IMR-90 (cell line): ENCODE results near the gene GRIFIN. TPM values are rescaled to one million over a fixed set of nuclear protein-coding genes. Genes with fewer than 3 reads are reported as not detected.

Source experiments
- ATAC-seq: fragments of 200-7000 bp; cut with Tn5 transposase; 2 replicates; pipeline ENCODE4 v1.9.1; 2020; ENCODE audit warnings: low read depth, mild to moderate bottlenecking, moderate library complexity
- BruUV-seq: library from RNA; stranded (reverse); fragments of 400-500 nt; replicated peaks from 2 replicates; lab custom pipeline; 2021; lab: Mats Ljungman, UMichigan
- CTCF ChIA-PET: fragments of 300-600 bp; formaldehyde crosslinking; extraction: SDS; loops from one replicate; lab custom pipeline; 2021; ENCODE audit warnings: antibody characterized with exemption; lab: Yijun Ruan, JAX
- POLR2A ChIA-PET: fragments of 300-600 bp; sonication (Branson Sonifier 250); formaldehyde crosslinking; loops from one replicate; lab custom pipeline; 2022; ENCODE audit warnings: antibody characterized with exemption; ENCODE audit not compliant: unreplicated experiment; lab: Charles Lee
- DNase-seq: peaks from one replicate; pipeline ENCODE4 v3.0.0; 2013
- H2AFZ ChIP-seq: replicated peaks from 2 replicates; pipeline ENCODE3; 2013; ENCODE audit warnings: low read length, mild to moderate bottlenecking; ENCODE audit not compliant: poor library complexity
- H2AK5ac ChIP-seq: 2 replicates; pipeline ENCODE4 v1.6.1; 2013; ENCODE audit warnings: low read depth, low read length, inconsistent platforms
- H2AK9ac ChIP-seq: replicated peaks from 2 replicates; pipeline ENCODE3; 2013; ENCODE audit warnings: mild to moderate bottlenecking, low read depth, low read length, moderate library complexity; ENCODE audit not compliant: poor library complexity
- H2BK120ac ChIP-seq: 2 replicates; pipeline ENCODE4 v1.6.1; 2013; ENCODE audit warnings: low read depth, low read length, inconsistent platforms
- H2BK15ac ChIP-seq: 3 replicates; pipeline ENCODE4 v1.6.1; 2013; ENCODE audit warnings: low read depth, low read length, inconsistent platforms
- H2BK20ac ChIP-seq: 2 replicates; pipeline ENCODE4 v1.6.1; 2013; ENCODE audit warnings: low read depth, mild to moderate bottlenecking, inconsistent platforms, low read length, moderate library complexity
- H2BK5ac ChIP-seq: 2 replicates; pipeline ENCODE4 v1.6.1; 2013; ENCODE audit warnings: mild to moderate bottlenecking, low read depth, low read length, inconsistent platforms; ENCODE audit not compliant: poor library complexity, severe bottlenecking
- H3K14ac ChIP-seq: replicated peaks from 2 replicates; pipeline ENCODE4 v1.6.1; 2013; ENCODE audit warnings: low read depth, low read length, inconsistent platforms
- H3K18ac ChIP-seq: 2 replicates; pipeline ENCODE4 v1.6.1; 2013; ENCODE audit warnings: low read depth, low read length, control low read depth
- H3K23ac ChIP-seq: 2 replicates; pipeline ENCODE4 v1.6.1; 2013; ENCODE audit warnings: low read depth, low read length, inconsistent platforms
- H3K27ac ChIP-seq: 2 replicates; pipeline ENCODE4 v1.5.1; 2013; ENCODE audit warnings: mild to moderate bottlenecking, control low read depth, low read length; ENCODE audit not compliant: insufficient read depth
- H3K27me3 ChIP-seq: 2 replicates; pipeline ENCODE4 v1.6.1; 2013; ENCODE audit warnings: low read length; ENCODE audit not compliant: control insufficient read depth, insufficient read depth
- H3K36me3 ChIP-seq: 2 replicates; pipeline ENCODE4 v1.6.1; 2013; ENCODE audit warnings: low read length, mixed read lengths; ENCODE audit not compliant: control insufficient read depth, insufficient read depth
- H3K4ac ChIP-seq: 2 replicates; pipeline ENCODE4 v1.6.1; 2013; ENCODE audit warnings: low read depth, low read length, inconsistent platforms
- H3K4me1 ChIP-seq: 2 replicates; pipeline ENCODE4 v1.6.1; 2013; ENCODE audit warnings: low read length, mixed read lengths; ENCODE audit not compliant: control insufficient read depth, insufficient read depth
- H3K4me2 ChIP-seq: 2 replicates; pipeline ENCODE4 v1.6.1; 2013; ENCODE audit warnings: low read depth, mild to moderate bottlenecking, control low read depth, low read length, moderate library complexity
- H3K4me3 ChIP-seq: 2 replicates; pipeline ENCODE4 v1.5.1; 2013; ENCODE audit warnings: low read depth, mild to moderate bottlenecking, control low read depth, low read length, moderate library complexity; ENCODE audit not compliant: insufficient read depth
- H3K56ac ChIP-seq: 2 replicates; pipeline ENCODE4 v1.6.1; 2013; ENCODE audit warnings: low read length, inconsistent platforms; ENCODE audit not compliant: insufficient read depth; ENCODE audit errors: extremely low read depth
- H3K79me1 ChIP-seq, 2 experiments: 2 replicates each; pipeline ENCODE4 v1.6.1; 2013; ENCODE audit warnings: low read length in 2 of 2, inconsistent platforms in 1 of 2, low read depth in 1 of 2
- H3K9ac ChIP-seq: 2 replicates; pipeline ENCODE4 v1.6.1; 2013; ENCODE audit warnings: low read depth, low read length, control low read depth
- H3K9me1 ChIP-seq: 2 replicates; pipeline ENCODE4 v1.6.1; 2013; ENCODE audit warnings: low read length, inconsistent platforms; ENCODE audit not compliant: insufficient read depth
- H3K9me3 ChIP-seq: 2 replicates; pipeline ENCODE4 v1.6.1; 2013; ENCODE audit warnings: low read length; ENCODE audit not compliant: control insufficient read depth, insufficient read depth
- H4K20me1 ChIP-seq: 2 replicates; pipeline ENCODE4 v1.6.1; 2013; ENCODE audit warnings: low read length, inconsistent platforms; ENCODE audit not compliant: insufficient read depth
- H4K5ac ChIP-seq: 2 replicates; pipeline ENCODE4 v1.6.1; 2013; ENCODE audit warnings: mild to moderate bottlenecking, low read depth, low read length, control low read depth
- H4K8ac ChIP-seq, 2 experiments: 2 replicates each; pipeline ENCODE4 v1.6.1; 2013; ENCODE audit warnings: low read depth in 2 of 2, low read length in 2 of 2, control low read depth in 1 of 2, inconsistent platforms in 1 of 2
- H4K91ac ChIP-seq: 2 replicates; pipeline ENCODE4 v1.6.1; 2013; ENCODE audit warnings: low read depth, low read length, inconsistent platforms; ENCODE audit not compliant: insufficient read depth
- BHLHE40 ChIP-seq: fragments of 150-350 bp; IDR thresholded peaks from 2 replicates; pipeline ENCODE4 v1.6.1; 2016; ENCODE audit warnings: mild to moderate bottlenecking, low read depth, low read length
- CEBPB ChIP-seq: IDR thresholded peaks from 2 replicates; pipeline ENCODE4 v1.6.1; 2012; ENCODE audit warnings: low read depth, low read length, improper control_type of control experiment
- CHD1 ChIP-seq: IDR thresholded peaks from 2 replicates; pipeline ENCODE4 v1.6.1; 2012; ENCODE audit warnings: low read depth, low read length, improper control_type of control experiment
- FOS ChIP-seq: fragments of 150-350 bp; IDR thresholded peaks from 2 replicates; pipeline ENCODE4 v1.6.1; 2016; ENCODE audit warnings: low read depth, low read length
- MAFK ChIP-seq: IDR thresholded peaks from 2 replicates; pipeline ENCODE4 v1.6.1; 2012; ENCODE audit warnings: low read depth, low read length, improper control_type of control experiment
- MAZ ChIP-seq: IDR thresholded peaks from 2 replicates; pipeline ENCODE4 v1.6.1; 2012; ENCODE audit warnings: low read depth, mild to moderate bottlenecking, low read length, improper control_type of control experiment, moderate library complexity, borderline replicate concordance
- MXI1 ChIP-seq: IDR thresholded peaks from 2 replicates; pipeline ENCODE4 v1.6.1; 2012; ENCODE audit warnings: low read depth, mild to moderate bottlenecking, low read length, moderate library complexity, borderline replicate concordance
- NFE2L2 ChIP-seq: fragments of 150-350 bp; IDR thresholded peaks from 2 replicates; pipeline ENCODE4 v1.6.1; 2016; ENCODE audit warnings: low read depth, mild to moderate bottlenecking, low read length
- POLR2A ChIP-seq: IDR thresholded peaks from 2 replicates; pipeline ENCODE4 v1.6.1; 2012; ENCODE audit warnings: mild to moderate bottlenecking, low read depth, low read length
- RAD21 ChIP-seq: IDR thresholded peaks from 2 replicates; pipeline ENCODE4 v1.6.1; 2012; ENCODE audit warnings: low read length, improper control_type of control experiment
- RCOR1 ChIP-seq: IDR thresholded peaks from 2 replicates; pipeline ENCODE4 v1.6.1; 2012; ENCODE audit warnings: mild to moderate bottlenecking, low read length, improper control_type of control experiment; ENCODE audit not compliant: insufficient replicate concordance
- RFX5 ChIP-seq: IDR thresholded peaks from 2 replicates; pipeline ENCODE4 v1.8.0; 2012; ENCODE audit warnings: low read depth, mild to moderate bottlenecking, low read length, moderate library complexity
- SMC3 ChIP-seq: fragments of 150-350 bp; IDR thresholded peaks from 2 replicates; pipeline ENCODE4 v1.6.1; 2016; ENCODE audit warnings: low read depth, mild to moderate bottlenecking, antibody characterized with exemption, low read length, moderate library complexity
- WGBS, 2 experiments: methylation state at CpG; one replicate each; pipeline versions ENCODE4 v1.1.5 to v1.1.7; 2013; ENCODE audit warnings: missing lambda C conversion rate in 2 of 2; ENCODE audit not compliant: insufficient read length in 1 of 2; ENCODE audit errors: extremely low coverage in 2 of 2; 5-methylcytosine and 5-hydroxymethylcytosine counted together
- dilution Hi-C: fragments of 300-500 bp; cut with HindIII; formaldehyde crosslinking; loops from one replicate; pipeline ENCODE4 v1.14.3; 2018; ENCODE audit warnings: low sequenced_read_pairs; ENCODE audit not compliant: unreplicated experiment
- in situ Hi-C: fragments of 300-500 bp; cut with MboI; formaldehyde crosslinking; loops from 3 replicates; pipeline ENCODE4 v1.14.3; 2019; ENCODE audit warnings: low sequenced_read_pairs, inconsistent platforms, mixed read lengths
- intact Hi-C: fragments of 100-400 bp; cut with micrococcal nuclease; formaldehyde crosslinking; loops from 2 replicates; pipeline ENCODE4 v1.10.0; 2022
- polyA plus RNA-seq, 3 experiments: library from polyadenylated mRNA; depleted of rRNA; stranded (reverse); fragments of >200 nt; gene quantifications; 2 replicates each; pipeline ENCODE4 v1.2.3, GENCODE V29; 2012; ENCODE audit warnings: low replicate concordance in 1 of 3
- total RNA-seq: library from RNA; depleted of rRNA; stranded (reverse); fragments of >200 nt; gene quantifications from 2 replicates; pipeline ENCODE4 v1.2.3, GENCODE V29; 2012
- TF ChIP-seq, protein P1 (sequence below): fragments of 150-350 bp; IDR thresholded peaks from 2 replicates; pipeline ENCODE4 v1.6.1; 2017; ENCODE audit warnings: mild to moderate bottlenecking, antibody characterized with exemption, low read length, low read depth
- TF ChIP-seq, protein P2 (sequence below): fragments of 150-350 bp; IDR thresholded peaks from 2 replicates; pipeline ENCODE4 v1.6.1; 2016; ENCODE audit warnings: low read depth, mild to moderate bottlenecking, low read length, moderate library complexity, borderline replicate concordance
- TF ChIP-seq, protein P3 (sequence below): conservative IDR thresholded peaks from 2 replicates; pipeline ENCODE4 v1.5.1; 2012; ENCODE audit warnings: mild to moderate bottlenecking, low read depth, low read length, improper control_type of control experiment

Gene GRIFIN
- total and polyA plus RNA-seq, 2 of the 4 experiments (the other 2 are of a cell fraction): not detected

DNA sequence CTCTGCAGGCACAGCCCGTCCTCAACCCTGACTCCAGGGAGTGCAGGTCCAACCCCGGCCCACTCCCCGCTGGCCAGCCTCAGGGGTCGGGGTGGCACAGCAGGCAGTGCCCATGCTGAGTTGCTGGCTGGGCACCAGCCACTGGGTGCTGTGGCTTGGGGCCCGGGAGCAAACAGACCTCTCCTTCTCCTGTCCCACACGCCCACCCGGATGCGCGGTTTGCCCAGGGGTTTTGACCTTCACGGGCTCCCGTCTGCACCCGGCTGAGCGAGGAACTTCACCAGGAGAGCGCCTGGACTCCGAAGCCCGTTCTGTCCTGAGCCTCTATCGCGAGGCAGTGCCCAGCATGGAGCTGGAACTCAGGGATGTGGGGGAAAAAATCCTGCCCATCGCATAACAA lies 2.6 kb upstream of the GRIFIN start:
- Histone ChIP-seq H2BK15ac (no peak overlapping the region), H2BK20ac (no peak overlapping the region), H2BK120ac (no peak overlapping the region), H3K23ac (no peak overlapping the region), H4K20me1 (no peaks in the 10 kb centered on the region), H3K9me1 (no peaks in the 10 kb centered on the region), H3K27me3 (peaks cover 13% of the 10 kb centered on the region; the same call in 1 of the 2 replicates), H3K79me1 (no peaks in the 10 kb centered on the region), H2AK5ac (no peak overlapping the region), H4K8ac (no peak overlapping the region), H3K14ac (no peak overlapping the region), H3K4me3 (no peak overlapping the region), H3K4me2 (no peak overlapping the region), H3K9ac (no peak overlapping the region), H3K9me3 (peaks cover 5% of the 10 kb centered on the region; the same call in 1 of the 2 replicates), H3K4me1 (no peaks in the 10 kb centered on the region), H2AK9ac (no peak overlapping the region), H3K18ac (no peak overlapping the region), H2BK5ac (no peak overlapping the region), H3K27ac (no peak overlapping the region), H3K4ac (no peak overlapping the region), H4K91ac (no peak overlapping the region), H4K5ac (no peak overlapping the region), H2AFZ (no peak overlapping the region), H3K36me3 (no peaks in the 10 kb centered on the region), H3K56ac (no peak overlapping the region)
- no TSS peak for BruUV-seq
- DNase-seq: no peak
- WGBS, 2 experiments: 91% methylated on average over 4 of the region's 19 CpGs; no CpG with 5 or more reads in 1 of the 2 experiments
- ChIA-PET CTCF (interaction anchor here (1.2 kb wide), 1 partner anchor 9 kb away, joined by 3 read pairs; no protein-coding TSS in a partner anchor), POLR2A (no interaction called here)
- dilution Hi-C loops: no loop called here
- no peak for ATAC-seq
- TF ChIP-seq RFX5 (no peak), NFE2L2 (no peak), BHLHE40 (no peak), MAFK (no peak), RAD21 (no peak), POLR2A (no peak), MAZ (no peak), SMC3 (no peak), FOS (no peak), CEBPB (no peak), RCOR1 (no peak), CHD1 (no peak), MXI1 (no peak)
- TF ChIP-seq, protein P1, sequence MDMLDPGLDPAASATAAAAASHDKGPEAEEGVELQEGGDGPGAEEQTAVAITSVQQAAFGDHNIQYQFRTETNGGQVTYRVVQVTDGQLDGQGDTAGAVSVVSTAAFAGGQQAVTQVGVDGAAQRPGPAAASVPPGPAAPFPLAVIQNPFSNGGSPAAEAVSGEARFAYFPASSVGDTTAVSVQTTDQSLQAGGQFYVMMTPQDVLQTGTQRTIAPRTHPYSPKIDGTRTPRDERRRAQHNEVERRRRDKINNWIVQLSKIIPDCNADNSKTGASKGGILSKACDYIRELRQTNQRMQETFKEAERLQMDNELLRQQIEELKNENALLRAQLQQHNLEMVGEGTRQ: no peak
- TF ChIP-seq, protein P2, sequence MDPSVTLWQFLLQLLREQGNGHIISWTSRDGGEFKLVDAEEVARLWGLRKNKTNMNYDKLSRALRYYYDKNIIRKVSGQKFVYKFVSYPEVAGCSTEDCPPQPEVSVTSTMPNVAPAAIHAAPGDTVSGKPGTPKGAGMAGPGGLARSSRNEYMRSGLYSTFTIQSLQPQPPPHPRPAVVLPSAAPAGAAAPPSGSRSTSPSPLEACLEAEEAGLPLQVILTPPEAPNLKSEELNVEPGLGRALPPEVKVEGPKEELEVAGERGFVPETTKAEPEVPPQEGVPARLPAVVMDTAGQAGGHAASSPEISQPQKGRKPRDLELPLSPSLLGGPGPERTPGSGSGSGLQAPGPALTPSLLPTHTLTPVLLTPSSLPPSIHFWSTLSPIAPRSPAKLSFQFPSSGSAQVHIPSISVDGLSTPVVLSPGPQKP: no peak
- TF ChIP-seq, protein P3, sequence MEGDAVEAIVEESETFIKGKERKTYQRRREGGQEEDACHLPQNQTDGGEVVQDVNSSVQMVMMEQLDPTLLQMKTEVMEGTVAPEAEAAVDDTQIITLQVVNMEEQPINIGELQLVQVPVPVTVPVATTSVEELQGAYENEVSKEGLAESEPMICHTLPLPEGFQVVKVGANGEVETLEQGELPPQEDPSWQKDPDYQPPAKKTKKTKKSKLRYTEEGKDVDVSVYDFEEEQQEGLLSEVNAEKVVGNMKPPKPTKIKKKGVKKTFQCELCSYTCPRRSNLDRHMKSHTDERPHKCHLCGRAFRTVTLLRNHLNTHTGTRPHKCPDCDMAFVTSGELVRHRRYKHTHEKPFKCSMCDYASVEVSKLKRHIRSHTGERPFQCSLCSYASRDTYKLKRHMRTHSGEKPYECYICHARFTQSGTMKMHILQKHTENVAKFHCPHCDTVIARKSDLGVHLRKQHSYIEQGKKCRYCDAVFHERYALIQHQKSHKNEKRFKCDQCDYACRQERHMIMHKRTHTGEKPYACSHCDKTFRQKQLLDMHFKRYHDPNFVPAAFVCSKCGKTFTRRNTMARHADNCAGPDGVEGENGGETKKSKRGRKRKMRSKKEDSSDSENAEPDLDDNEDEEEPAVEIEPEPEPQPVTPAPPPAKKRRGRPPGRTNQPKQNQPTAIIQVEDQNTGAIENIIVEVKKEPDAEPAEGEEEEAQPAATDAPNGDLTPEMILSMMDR: no peak
- in situ Hi-C loops: no loop called here
- intact Hi-C loops: loop anchor here (10.0 kb wide), 2 partner anchors 166 to 676 kb away; no protein-coding TSS in a partner anchor
